Measurements from ENCODE around the gene LUZP1.

Gene LUZP1

GRCh38 chr1:23101101-23101827 lies 67.4 kb downstream of the LUZP1 start:
- no peak for TF ChIP-seq CTCF (IDR thresholded peaks at IDR 0.05; ENCODE audit: low read depth, low read length)
- H3K4me3 ChIP-seq (replicated peaks in 1 of 2; ENCODE audit: low read depth in 2 of 2, low read length in 2 of 2): no peak overlapping the region
- DNase-seq (ENCODE audit: low read depth in 2 of 2): peak in 1 of 2 donors; percentile 79

- peak; percentile 88 to 99 for DNase-seq (ENCODE audit: low read depth in 2 of 2)
- TF ChIP-seq CTCF (IDR thresholded peaks at IDR 0.05; ENCODE audit: low read depth, low read length): peak; percentile 15
- H3K4me3 ChIP-seq (replicated peaks in 1 of 2; ENCODE audit: low read depth in 2 of 2, low read length in 2 of 2): no peak overlapping the region
Observed at GRCh38 chr1:23100074-23100748, 68.4 kb downstream of the LUZP1 start.

GRCh38 chr1:23099171-23099536 lies 69.5 kb downstream of the LUZP1 start:
- H3K4me3 ChIP-seq (replicated peaks in 1 of 2; ENCODE audit: low read depth in 2 of 2, low read length in 2 of 2): no peak overlapping the region
- no peak for DNase-seq (ENCODE audit: low read depth in 2 of 2)
- no peak for TF ChIP-seq CTCF (IDR thresholded peaks at IDR 0.05; ENCODE audit: low read depth, low read length)

- H3K4me3 ChIP-seq (replicated peaks in 1 of 2; ENCODE audit: low read depth in 2 of 2, low read length in 2 of 2): no peak overlapping the region
- peak; percentile 95 for TF ChIP-seq CTCF (IDR thresholded peaks at IDR 0.05; ENCODE audit: low read depth, low read length)
- DNase-seq (ENCODE audit: low read depth in 2 of 2): peak; percentile 84 to 91
Observed at GRCh38 chr1:23098463-23099170, 70.0 kb downstream of the LUZP1 start.

- DNase-seq (ENCODE audit: low read depth in 2 of 2): peak in 1 of 2 donors; percentile 31
- TF ChIP-seq CTCF (IDR thresholded peaks at IDR 0.05; ENCODE audit: low read depth, low read length): no peak
- no peak overlapping the region for H3K4me3 ChIP-seq (replicated peaks in 1 of 2; ENCODE audit: low read depth in 2 of 2, low read length in 2 of 2)
Observed at GRCh38 chr1:23097316-23097715, 71.3 kb downstream of the LUZP1 start.

GRCh38 chr1:23092447-23092846 lies 76.2 kb downstream of the LUZP1 start:
- no peak for DNase-seq (ENCODE audit: low read depth in 2 of 2)
- H3K4me3 ChIP-seq (replicated peaks in 1 of 2; ENCODE audit: low read depth in 2 of 2, low read length in 2 of 2): no peak overlapping the region
- TF ChIP-seq CTCF (IDR thresholded peaks at IDR 0.05; ENCODE audit: low read depth, low read length): no peak
